Ovary (tissue), 9 donors: ENCODE measurements around the gene VASH2. TPM values are rescaled to one million over a fixed set of nuclear protein-coding genes. Genes with fewer than 3 reads are reported as not detected.

ENCODE experiments used
- DNase-seq, 5 donors: peaks; one replicate each; pipeline ENCODE4 v3.0.0-alpha.2; 2019 to 2020
- H3K27ac ChIP-seq, 2 donors: fragments of 200-600 bp; one replicate each; pipeline versions ENCODE4 v1.5.1 to v1.8.0; 2019 to 2022
- H3K27me3 ChIP-seq: fragments of 200-600 bp; one replicate; pipeline ENCODE4 v1.8.0; 2022
- H3K36me3 ChIP-seq: fragments of 200-600 bp; sonication (generic); one replicate; pipeline ENCODE4 v1.5.1; 2019
- H3K4me1 ChIP-seq: one replicate; pipeline ENCODE4 v1.8.1; 2013; ENCODE audit warnings: mild to moderate bottlenecking, moderate library complexity; ENCODE audit not compliant: insufficient read depth
- H3K4me3 ChIP-seq: fragments of 200-600 bp; sonication (generic); one replicate; pipeline ENCODE4 v1.5.1; 2017
- H3K9me3 ChIP-seq, 2 donors: fragments of 200-600 bp in 1 of 2; sonication (generic) in 1 of 2; one replicate each; pipeline versions ENCODE4 v1.5.1 to v1.8.1; 2013 to 2019; ENCODE audit warnings: mild to moderate bottlenecking in 1 of 2, moderate library complexity in 1 of 2
- CTCF ChIP-seq, 3 donors: fragments of 450-650 bp in 2 of 3; fragments of 200-600 bp in 1 of 3; IDR thresholded peaks; one replicate each; pipeline versions ENCODE4 v1.5.1 to v1.8.0; 2016 to 2022; ENCODE audit warnings: antibody characterized with exemption in 3 of 3, mild to moderate bottlenecking in 1 of 3
- EP300 ChIP-seq: sonication (generic); formaldehyde crosslinking; IDR thresholded peaks from one replicate; pipeline ENCODE4 v1.6.1; 2017; ENCODE audit warnings: antibody characterized with exemption
- POLR2A ChIP-seq: fragments of 450-650 bp; IDR thresholded peaks from one replicate; pipeline ENCODE4 v1.6.1; 2017; ENCODE audit warnings: antibody characterized with exemption, mild to moderate bottlenecking, moderate library complexity
- WGBS, 3 donors: extraction: QIAGEN DNeasy Blood & Tissue Kit in 1 of 3; methylation state at CpG; one replicate each; pipeline versions ENCODE4 v1.1.5 to v1.1.7; 2013 to 2017; 5-methylcytosine and 5-hydroxymethylcytosine counted together
- intact Hi-C, 4 donors: fragments of 100-400 bp; cut with DNase I; formaldehyde crosslinking; loops; one replicate each; pipeline versions ENCODE4 v1.11.0 to v1.15.1; 2022 to 2023
- polyA plus RNA-seq, 2 donors: library from polyadenylated mRNA; stranded (reverse); fragments of 200-250 nt in 1 of 2; fragments of 350-450 nt in 1 of 2; fragmentation: Illumina TruSeq in 1 of 2; extraction: RNeasy Lipid Tissue Mini Kit (QIAGEN cat#74804) in 1 of 2; gene quantifications; one replicate each; pipeline ENCODE4 v1.2.3, GENCODE V29; 2013 to 2014
- total RNA-seq, 7 donors: library from RNA; depleted of rRNA in 2 of 7; stranded (reverse); fragments of >200 nt in 2 of 7; fragmentation: NEBNext Ultra II Directional in 3 of 7; extraction: Animal tissue kit (Norgen Biotek cat#: 25700) in 3 of 7; gene quantifications; one replicate each; pipeline versions ENCODE4 v1.1.0 to v1.2.4, GENCODE V29; 2016 to 2023
- donor health status: DM: no; HTN: no; CAD: no; lungs with moderate emphysema.
- donor health status: DM: no; HTN: no; CAD: no.
- donor health status: Bipolar disorder and iron deficiency.
- donor health status: DM: yes; HTN: yes; CAD: no.
- donor health status: DM: no; HTN: no; CAD: no.
- donor health status: DM: yes; HTN: yes; CAD: no.

The VASH2 gene
- total and polyA plus RNA-seq, 9 donors, result 0.28 to 2.1 (median 0.83) TPM

- TF ChIP-seq POLR2A, result no peak
- TF ChIP-seq CTCF (IDR thresholded peaks at IDR 0.05), result no peak
- TF ChIP-seq EP300, result no peak
- no peak for DNase-seq
- intact Hi-C loops, result no loop called here
- Histone ChIP-seq H3K9me3 (peaks cover 0 to 3% of the 10 kb centered on the region in 2 donors), H3K36me3 (no peaks in the 10 kb centered on the region), H3K27ac (no peak overlapping the region), H3K4me1 (peaks cover 4% of the 10 kb centered on the region), H3K27me3 (no peaks in the 10 kb centered on the region), H3K4me3 (no peak overlapping the region)
Measured at GRCh38 chr1:212946872-212947271, 3.5 kb upstream of the VASH2 start.

GRCh38 chr1:212949771-212950170 lies 570 bp upstream of the VASH2 start:
- Histone ChIP-seq H3K36me3 (no peaks in the 10 kb centered on the region), H3K4me1 (peaks cover 4% of the 10 kb centered on the region), H3K27ac (no peak overlapping the region), H3K27me3 (no peaks in the 10 kb centered on the region), H3K4me3 (peak overlapping the region; percentile 57), H3K9me3 (peaks cover 0 to 3% of the 10 kb centered on the region in 2 donors)
- DNase-seq, result no peak
- 16 to 44% (median 24%) methylated on average over 2 of the region's 2 CpGs for WGBS, 3 donors
- TF ChIP-seq POLR2A (no peak), CTCF (IDR thresholded peaks at IDR 0.05) (no peak), EP300 (no peak)
- intact Hi-C loops, result no loop called here

- Histone ChIP-seq H3K27ac (no peak overlapping the region), H3K36me3 (no peaks in the 10 kb centered on the region), H3K27me3 (no peaks in the 10 kb centered on the region), H3K4me3 (peak overlapping the region; percentile 57), H3K4me1 (peaks cover 4% of the 10 kb centered on the region), H3K9me3 (peaks cover 0 to 2% of the 10 kb centered on the region in 2 donors)
- peak in 1 of 5 donors; percentile 19 for DNase-seq
- intact Hi-C loops, result no loop called here
- no peak for TF ChIP-seq EP300
- no peak for TF ChIP-seq CTCF (IDR thresholded peaks at IDR 0.05)
- no peak for TF ChIP-seq POLR2A
- WGBS, 3 donors, result 4 to 5% (median 4%) methylated on average over 46 to 72 of the region's 72 CpGs
Measured at GRCh38 chr1:212951126-212951946, 995 bp downstream of the VASH2 start.

GRCh38 chr1:212951947-212952640 lies 1.8 kb downstream of the VASH2 start:
- no peaks in the 10 kb centered on the region for H3K27me3 ChIP-seq
- H3K27ac ChIP-seq, result no peak overlapping the region
- no peak for DNase-seq
- WGBS, 3 donors, result 35 to 42% (median 39%) methylated on average over 4 of the region's 4 CpGs
- H3K4me1 ChIP-seq, result peaks cover 4% of the 10 kb centered on the region
- H3K4me3 ChIP-seq, result no peak overlapping the region
- no peaks in the 10 kb centered on the region for H3K9me3 ChIP-seq
- TF ChIP-seq CTCF (IDR thresholded peaks at IDR 0.05) (no peak), EP300 (no peak), POLR2A (no peak)
- intact Hi-C loops, result no loop called here
- no peaks in the 10 kb centered on the region for H3K36me3 ChIP-seq
